BLaER1 (cell line): ENCODE measurements around the gene NDUFB4.

Experiments used
- H3K27ac ChIP-seq: shearing (Covaris generic); formaldehyde crosslinking; 2 replicates; pipeline ENCODE4 v1.8.1; 2022
- H3K27me3 ChIP-seq: shearing (Covaris generic); formaldehyde crosslinking; 2 replicates; pipeline ENCODE4 v1.8.1; 2022
- H3K36me3 ChIP-seq: shearing (Covaris generic); formaldehyde crosslinking; 2 replicates; pipeline ENCODE4 v1.8.1; 2022
- H3K4me1 ChIP-seq: shearing (Covaris generic); formaldehyde crosslinking; 2 replicates; pipeline ENCODE4 v1.8.1; 2022
- H3K4me2 ChIP-seq: shearing (Covaris generic); formaldehyde crosslinking; 2 replicates; pipeline ENCODE4 v1.8.1; 2022
- H3K4me3 ChIP-seq: shearing (Covaris generic); formaldehyde crosslinking; 2 replicates; pipeline ENCODE4 v1.8.1; 2022
- H3K9ac ChIP-seq: shearing (Covaris generic); formaldehyde crosslinking; 2 replicates; pipeline ENCODE4 v1.8.1; 2022
- H3K9me3 ChIP-seq: shearing (Covaris generic); formaldehyde crosslinking; 2 replicates; pipeline ENCODE4 v1.8.1; 2022
- H4K20me1 ChIP-seq: shearing (Covaris generic); formaldehyde crosslinking; 2 replicates; pipeline ENCODE4 v1.8.1; 2022
- Cebpa-rat ChIP-seq: shearing (Covaris generic); IDR thresholded peaks from 2 replicates; pipeline ENCODE4 v1.8.1; 2022

Gene NDUFB4

GRCh38 chr3:120596116-120596852 lies at the start of gene NDUFB4:
Gene NDUFB4, plus strand, starts transcription at chr3:120596336. Its CDS starts 24 bp downstream, at chr3:120596360.
- peak within 1 kb of the TSS; percentile 97 for H3K27ac ChIP-seq
- no peaks in the 10 kb centered on the region for H3K27me3 ChIP-seq
- peaks cover 28% of the 10 kb centered on the region for H3K4me1 ChIP-seq
- peaks cover 42% of the 10 kb centered on the region for H4K20me1 ChIP-seq
- H3K9me3 ChIP-seq = no peaks in the 10 kb centered on the region
- H3K9ac ChIP-seq = peak within 1 kb of the TSS; percentile 97
- peak within 1 kb of the TSS; percentile 86 for H3K4me3 ChIP-seq
- peak within 1 kb of the TSS; percentile 89 for H3K4me2 ChIP-seq
- H3K36me3 ChIP-seq = peaks cover 37% of the 10 kb centered on the region
- TF ChIP-seq Cebpa-rat = no peak

GRCh38 chr3:120550546-120550945 lies 45.6 kb upstream of the NDUFB4 start:
- no peak overlapping the region for H3K9ac ChIP-seq
- H3K36me3 ChIP-seq = no peaks in the 10 kb centered on the region
- peaks cover 28% of the 10 kb centered on the region for H3K4me1 ChIP-seq
- H4K20me1 ChIP-seq = no peaks in the 10 kb centered on the region
- no peak for TF ChIP-seq Cebpa-rat
- H3K27me3 ChIP-seq = no peaks in the 10 kb centered on the region
- no peak overlapping the region for H3K4me3 ChIP-seq
- no peak overlapping the region for H3K27ac ChIP-seq
- no peaks in the 10 kb centered on the region for H3K9me3 ChIP-seq
- peak overlapping the region; percentile 34 for H3K4me2 ChIP-seq

GRCh38 chr3:120552184-120553172 lies 43.7 kb upstream of the NDUFB4 start:
- no peak for TF ChIP-seq Cebpa-rat
- Histone ChIP-seq H3K36me3 (no peaks in the 10 kb centered on the region), H3K4me1 (peaks cover 22% of the 10 kb centered on the region), H3K4me2 (no peak overlapping the region), H4K20me1 (no peaks in the 10 kb centered on the region), H3K9ac (no peak overlapping the region), H3K4me3 (no peak overlapping the region), H3K9me3 (no peaks in the 10 kb centered on the region), H3K27ac (no peak overlapping the region), H3K27me3 (no peaks in the 10 kb centered on the region)

GRCh38 chr3:120554812-120555606 lies 41.1 kb upstream of the NDUFB4 start:
- H3K9me3 ChIP-seq = no peaks in the 10 kb centered on the region
- no peak overlapping the region for H3K9ac ChIP-seq
- no peak for TF ChIP-seq Cebpa-rat
- H3K27me3 ChIP-seq = no peaks in the 10 kb centered on the region
- no peaks in the 10 kb centered on the region for H4K20me1 ChIP-seq
- no peak overlapping the region for H3K27ac ChIP-seq
- no peaks in the 10 kb centered on the region for H3K36me3 ChIP-seq
- H3K4me2 ChIP-seq = no peak overlapping the region
- H3K4me1 ChIP-seq = peaks cover 32% of the 10 kb centered on the region
- H3K4me3 ChIP-seq = no peak overlapping the region

GRCh38 chr3:120555657-120556509 lies 40.3 kb upstream of the NDUFB4 start:
- H3K4me3 ChIP-seq = no peak overlapping the region
- H3K9ac ChIP-seq = no peak overlapping the region

GRCh38 chr3:120557115-120557514 lies 39.0 kb upstream of the NDUFB4 start:
- H3K4me3 ChIP-seq = no peak overlapping the region
- H3K9me3 ChIP-seq = no peaks in the 10 kb centered on the region
- no peak overlapping the region for H3K4me2 ChIP-seq
- no peaks in the 10 kb centered on the region for H4K20me1 ChIP-seq
- H3K9ac ChIP-seq = no peak overlapping the region
- H3K27ac ChIP-seq = no peak overlapping the region
- H3K36me3 ChIP-seq = no peaks in the 10 kb centered on the region
- TF ChIP-seq Cebpa-rat = no peak
- no peaks in the 10 kb centered on the region for H3K27me3 ChIP-seq
- peaks cover 29% of the 10 kb centered on the region for H3K4me1 ChIP-seq

More at GRCh38 chr3:120555657-120556509, 40.3 kb upstream of the NDUFB4 start:
- H3K4me1 ChIP-seq = peaks cover 32% of the 10 kb centered on the region
- H3K9me3 ChIP-seq = no peaks in the 10 kb centered on the region
- H3K4me2 ChIP-seq = no peak overlapping the region
- no peaks in the 10 kb centered on the region for H4K20me1 ChIP-seq
- H3K27ac ChIP-seq = no peak overlapping the region
- no peaks in the 10 kb centered on the region for H3K27me3 ChIP-seq
- H3K36me3 ChIP-seq = no peaks in the 10 kb centered on the region
- no peak for TF ChIP-seq Cebpa-rat

- Histone ChIP-seq H4K20me1 (no peaks in the 10 kb centered on the region), H3K4me1 (peaks cover 29% of the 10 kb centered on the region), H3K4me3 (peak overlapping the region; percentile 64), H3K9ac (peak overlapping the region; percentile 76), H3K27ac (peak overlapping the region; percentile 77), H3K27me3 (no peaks in the 10 kb centered on the region), H3K36me3 (no peaks in the 10 kb centered on the region), H3K4me2 (peak overlapping the region; percentile 82), H3K9me3 (no peaks in the 10 kb centered on the region)
- peak; percentile 59; the same call in 1 of the 2 replicates for TF ChIP-seq Cebpa-rat
Observed at GRCh38 chr3:120558771-120559241, 37.3 kb upstream of the NDUFB4 start.

GRCh38 chr3:120559242-120560061 lies 36.7 kb upstream of the NDUFB4 start:
- Histone ChIP-seq H3K4me1 (peaks cover 29% of the 10 kb centered on the region), H4K20me1 (no peaks in the 10 kb centered on the region), H3K27ac (peak overlapping the region; percentile 77), H3K9me3 (no peaks in the 10 kb centered on the region), H3K36me3 (no peaks in the 10 kb centered on the region), H3K9ac (peak overlapping the region; percentile 76), H3K27me3 (no peaks in the 10 kb centered on the region), H3K4me3 (peak overlapping the region; percentile 64), H3K4me2 (peak overlapping the region; percentile 82)
- TF ChIP-seq Cebpa-rat = no peak
